GM10266 (cell line): Measurements from ENCODE around the gene ZNF414.

Experiments
- DNase-seq: peaks from one replicate; pipeline ENCODE4 v3.0.0; 2012; ENCODE audit errors: extremely low spot score
- TF ChIP-seq, protein P1 (sequence below): IDR thresholded peaks from 2 replicates; pipeline ENCODE4 v1.5.1; 2012; ENCODE audit warnings: mild to moderate bottlenecking, low read depth; ENCODE audit not compliant: control insufficient read depth, insufficient read depth; ENCODE audit errors: missing control alignments

Gene ZNF414

DNA sequence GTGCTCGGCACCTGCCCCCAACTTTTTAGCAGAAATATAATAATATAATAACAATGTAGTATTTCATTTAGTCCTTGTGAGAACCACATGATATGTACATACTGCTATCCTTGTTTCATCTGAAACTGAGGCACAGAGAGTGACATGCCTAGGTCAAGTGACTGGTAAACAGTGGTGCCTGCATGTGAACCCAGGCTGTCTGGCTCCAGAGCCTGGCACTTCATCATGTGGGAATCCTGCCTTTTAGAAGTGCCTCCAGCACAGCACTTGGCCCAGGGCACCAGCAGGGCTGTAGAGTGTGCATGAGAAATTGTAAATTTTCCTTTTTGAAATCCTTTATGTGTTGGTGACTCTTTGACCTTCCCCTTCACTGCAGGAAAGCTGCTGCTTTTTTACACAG, 39.0 kb downstream of the ZNF414 start:
- no peak for DNase-seq
- TF ChIP-seq, protein P1, sequence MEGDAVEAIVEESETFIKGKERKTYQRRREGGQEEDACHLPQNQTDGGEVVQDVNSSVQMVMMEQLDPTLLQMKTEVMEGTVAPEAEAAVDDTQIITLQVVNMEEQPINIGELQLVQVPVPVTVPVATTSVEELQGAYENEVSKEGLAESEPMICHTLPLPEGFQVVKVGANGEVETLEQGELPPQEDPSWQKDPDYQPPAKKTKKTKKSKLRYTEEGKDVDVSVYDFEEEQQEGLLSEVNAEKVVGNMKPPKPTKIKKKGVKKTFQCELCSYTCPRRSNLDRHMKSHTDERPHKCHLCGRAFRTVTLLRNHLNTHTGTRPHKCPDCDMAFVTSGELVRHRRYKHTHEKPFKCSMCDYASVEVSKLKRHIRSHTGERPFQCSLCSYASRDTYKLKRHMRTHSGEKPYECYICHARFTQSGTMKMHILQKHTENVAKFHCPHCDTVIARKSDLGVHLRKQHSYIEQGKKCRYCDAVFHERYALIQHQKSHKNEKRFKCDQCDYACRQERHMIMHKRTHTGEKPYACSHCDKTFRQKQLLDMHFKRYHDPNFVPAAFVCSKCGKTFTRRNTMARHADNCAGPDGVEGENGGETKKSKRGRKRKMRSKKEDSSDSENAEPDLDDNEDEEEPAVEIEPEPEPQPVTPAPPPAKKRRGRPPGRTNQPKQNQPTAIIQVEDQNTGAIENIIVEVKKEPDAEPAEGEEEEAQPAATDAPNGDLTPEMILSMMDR, result no peak

- TF ChIP-seq, protein P1, result no peak
- DNase-seq, result peak; percentile 64
Observed at GRCh38 chr19:8473648-8474476, 40.1 kb downstream of the ZNF414 start.

DNA sequence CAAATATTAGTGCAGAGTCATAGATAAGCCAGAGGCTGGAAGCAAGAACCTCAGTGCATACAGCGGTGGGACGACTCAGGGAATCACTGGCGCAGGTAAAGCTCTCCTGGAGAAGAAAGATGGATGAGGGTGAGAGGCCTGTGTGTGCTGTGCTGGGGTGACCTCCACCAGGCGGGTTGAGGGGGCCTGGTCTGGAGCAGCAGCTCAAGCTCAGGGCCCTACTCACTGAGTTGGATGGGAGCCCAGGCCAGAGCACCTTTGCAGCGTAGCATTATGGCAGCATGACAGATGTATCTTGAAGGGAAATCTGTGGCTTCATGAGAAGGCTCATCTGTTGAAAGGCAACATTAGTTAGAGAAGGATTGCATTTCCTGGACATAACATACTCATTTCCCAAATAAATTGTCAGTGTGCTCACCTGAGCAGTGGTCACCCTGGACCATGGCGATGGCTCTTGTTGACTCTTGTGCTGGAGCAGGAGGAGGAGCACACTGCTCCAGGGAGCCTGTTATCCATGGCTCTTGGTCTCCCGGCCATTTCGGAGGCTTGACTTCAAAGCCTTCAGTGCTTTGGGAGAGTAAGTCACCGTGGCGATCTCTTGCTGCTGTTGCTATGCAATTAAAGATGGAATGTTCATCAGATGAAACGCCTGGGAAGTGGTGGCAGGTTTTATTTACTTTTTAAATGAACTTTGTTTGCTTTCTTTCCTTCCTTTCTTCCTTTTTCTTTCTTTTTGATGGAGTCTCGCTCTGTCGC, 44.2 kb downstream of the ZNF414 start:
- DNase-seq, result no peak
- TF ChIP-seq, protein P1, result no peak

- DNase-seq, result no peak
- TF ChIP-seq, protein P1, result no peak
Observed at GRCh38 chr19:8468761-8469373, 45.1 kb downstream of the ZNF414 start.

GRCh38 chr19:8468124-8468523, 45.8 kb downstream of the ZNF414 start:
- TF ChIP-seq, protein P1, result no peak
- no peak for DNase-seq

DNA sequence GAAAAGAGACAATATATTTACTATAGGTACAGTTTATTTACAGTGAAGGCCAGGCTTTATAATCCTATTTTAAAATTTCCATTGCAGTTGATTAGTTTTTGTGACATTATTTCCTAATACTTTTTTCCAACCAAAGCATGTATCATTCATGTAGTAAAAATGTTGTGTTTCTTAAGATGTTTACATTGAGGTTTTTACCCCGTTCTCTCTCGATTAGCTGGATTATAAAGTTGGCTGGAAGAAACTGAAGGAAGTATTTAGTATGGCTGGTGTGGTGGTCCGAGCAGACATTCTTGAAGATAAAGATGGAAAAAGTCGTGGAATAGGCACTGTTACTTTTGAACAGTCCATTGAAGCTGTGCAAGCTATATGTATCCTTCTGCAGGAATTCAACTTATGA, 47.9 kb downstream of the ZNF414 start:
- TF ChIP-seq, protein P1, result no peak
- DNase-seq, result no peak
